Frontal cortex (tissue), 4 donors: ENCODE measurements around the gene IER2. TPM values are rescaled to one million over a fixed set of nuclear protein-coding genes. Genes with fewer than 3 reads are reported as not detected.
"Not testable (repeated sequence)": the region's sequence is repeated elsewhere in the genome, so short reads cannot be mapped to it uniquely, and the experiment has no call there.

Experiments used
- DNase-seq, 2 donors: peaks; one replicate each; pipeline ENCODE4 v3.0.0; 2012; ENCODE audit warnings: low spot score in 2 of 2
- FAIRE-seq: peaks from 2 replicates; lab custom pipeline; 2012; peaks lifted over from hg19 to GRCh38; lab: Jason Lieb, UNC
- total RNA-seq: library from RNA; depleted of rRNA; stranded (reverse); fragments of >200 nt; gene quantifications from one replicate; pipeline ENCODE4 v1.2.3, GENCODE V29; 2014
- donor health status: control.
- donor health status: control.
- donor health status: control.

The IER2 gene
- total RNA-seq, 1 donor from 2014 or later: 9.0 TPM

GRCh38 chr19:13135068-13136062 is 14.8 kb upstream of the IER2 start:
- DNase-seq (no peak), FAIRE-seq (no peak)

GRCh38 chr19:13137290-13137794 is 12.9 kb upstream of the IER2 start:
- no peak for DNase-seq
- FAIRE-seq: no peak

GRCh38 chr19:13138171-13138915 is 11.9 kb upstream of the IER2 start:
- no peak for FAIRE-seq
- no peak for DNase-seq

- FAIRE-seq: no peak
- DNase-seq: no peak
Measured at GRCh38 chr19:13138916-13139198, 11.4 kb upstream of the IER2 start.

- FAIRE-seq: no peak
- no peak for DNase-seq
Measured at GRCh38 chr19:13139633-13140311, 10.4 kb upstream of the IER2 start.

GRCh38 chr19:13146763-13147563 is 3.2 kb upstream of the IER2 start:
- DNase-seq: no peak
- no peak for FAIRE-seq

GRCh38 chr19:13149173-13149627 is 1.0 kb upstream of the IER2 start:
- FAIRE-seq, DNase-seq: not testable (repeated sequence)

- no peak for FAIRE-seq
- DNase-seq: no peak
Measured at GRCh38 chr19:13149628-13150186, 504 bp upstream of the IER2 start.

- no peak for DNase-seq
Measured at GRCh38 chr19:13150931-13151604, 857 bp downstream of the IER2 start.

GRCh38 chr19:13151605-13152355 is 1.6 kb downstream of the IER2 start:
- FAIRE-seq: no peak

More at GRCh38 chr19:13150931-13151604, 857 bp downstream of the IER2 start:
- FAIRE-seq: no peak

GRCh38 chr19:13152356-13152973 is 2.3 kb downstream of the IER2 start:
- no peak for DNase-seq
- no peak for FAIRE-seq

More at GRCh38 chr19:13151605-13152355, 1.6 kb downstream of the IER2 start:
- DNase-seq: peak; percentile 95 to 98

GRCh38 chr19:13152974-13153568 is 2.9 kb downstream of the IER2 start:
- DNase-seq (peak; percentile 92 to 99), FAIRE-seq (no peak)

GRCh38 chr19:13153569-13154240 is 3.5 kb downstream of the IER2 start:
- FAIRE-seq (no peak), DNase-seq (no peak)

GRCh38 chr19:13154241-13154778 is 4.1 kb downstream of the IER2 start:
- FAIRE-seq (no peak), DNase-seq (no peak)

- DNase-seq (no peak), FAIRE-seq (no peak)
Measured at GRCh38 chr19:13154911-13155471, 4.8 kb downstream of the IER2 start.
